ENCODE results near the gene SDS. TPM values are rescaled to one million over a fixed set of nuclear protein-coding genes. Genes with fewer than 3 reads are reported as not detected.

The SDS gene
- total and polyA plus RNA-seq, 12 donors = 1.8 to 188 (median 3.4) TPM

- peak overlapping the region in 1 of 5 donors; percentile 29 for H3K27ac ChIP-seq
- peaks cover 0 to 46% of the 10 kb centered on the region in 2 donors for H3K36me3 ChIP-seq (replicated peaks in 1 of 2)
- TF ChIP-seq CTCF (IDR thresholded peaks at IDR 0.05) = no peak
- no peak for TF ChIP-seq POLR2A (IDR thresholded peaks at IDR 0.05)
- H3K4me3 ChIP-seq = no peak overlapping the region
- WGBS, 4 donors = 89 to 91% (median 90%) methylated on average over 9 of the region's 9 CpGs
- intact Hi-C loops (cut with DNase I) = no loop called here
- no peak for DNase-seq
- H3K4me1 ChIP-seq (replicated peaks in 1 of 2) = no peaks in the 10 kb centered on the region
- no peaks in the 10 kb centered on the region for H3K9me3 ChIP-seq (replicated peaks in 1 of 3)
- no peaks in the 10 kb centered on the region for H3K27me3 ChIP-seq
These were observed 11.9 kb downstream of the SDS start for GRCh38 chr12:113391650-113392337.

- Histone ChIP-seq H3K27me3 (no peaks in the 10 kb centered on the region), H3K9me3 (replicated peaks in 1 of 3) (no peaks in the 10 kb centered on the region), H3K27ac (no peak overlapping the region), H3K36me3 (replicated peaks in 1 of 2) (peaks cover 0 to 51% of the 10 kb centered on the region in 2 donors), H3K4me1 (replicated peaks in 1 of 2) (no peaks in the 10 kb centered on the region), H3K4me3 (no peak overlapping the region)
- intact Hi-C loops (cut with DNase I) = no loop called here
- WGBS, 4 donors = 93 to 96% (median 95%) methylated on average over 3 of the region's 3 CpGs
- TF ChIP-seq POLR2A (IDR thresholded peaks at IDR 0.05) (no peak), CTCF (IDR thresholded peaks at IDR 0.05) (no peak)
- DNase-seq = no peak
These were observed 12.5 kb downstream of the SDS start for GRCh38 chr12:113391145-113391544.

GRCh38 chr12:113390064-113391043, 13.3 kb downstream of the SDS start:
- Histone ChIP-seq H3K4me1 (replicated peaks in 1 of 2) (no peaks in the 10 kb centered on the region), H3K36me3 (replicated peaks in 1 of 2) (peaks cover 0 to 59% of the 10 kb centered on the region in 2 donors), H3K27me3 (no peaks in the 10 kb centered on the region), H3K4me3 (no peak overlapping the region), H3K9me3 (replicated peaks in 1 of 3) (no peaks in the 10 kb centered on the region), H3K27ac (no peak overlapping the region)
- DNase-seq = no peak
- intact Hi-C loops (cut with DNase I) = no loop called here
- WGBS, 4 donors = 92 to 93% (median 93%) methylated on average over 6 of the region's 6 CpGs
- TF ChIP-seq CTCF (IDR thresholded peaks at IDR 0.05) = no peak
- TF ChIP-seq POLR2A (IDR thresholded peaks at IDR 0.05) = no peak

GRCh38 chr12:113388351-113388750, 15.3 kb downstream of the SDS start:
- Histone ChIP-seq H3K27me3 (no peaks in the 10 kb centered on the region), H3K36me3 (replicated peaks in 1 of 2) (peaks cover 0 to 79% of the 10 kb centered on the region in 2 donors), H3K27ac (peak overlapping the region in 1 of 5 donors; percentile 34), H3K4me3 (no peak overlapping the region), H3K4me1 (replicated peaks in 1 of 2) (no peaks in the 10 kb centered on the region), H3K9me3 (replicated peaks in 1 of 3) (no peaks in the 10 kb centered on the region)
- intact Hi-C loops (cut with DNase I) = no loop called here
- WGBS, 4 donors = 57 to 77% (median 68%) methylated on average over 6 to 14 of the region's 14 CpGs
- no peak for TF ChIP-seq CTCF (IDR thresholded peaks at IDR 0.05)
- no peak for TF ChIP-seq POLR2A (IDR thresholded peaks at IDR 0.05)
- no peak for DNase-seq

All from adrenal gland (tissue), 12 donors.